COLO829 (cell line): ENCODE results near the gene ST8SIA3.

Experiments
- DNase-seq: peaks from one replicate; pipeline ENCODE4 v3.0.0; 2012; ENCODE audit warnings: low spot score

ST8SIA3 gene, protein sequence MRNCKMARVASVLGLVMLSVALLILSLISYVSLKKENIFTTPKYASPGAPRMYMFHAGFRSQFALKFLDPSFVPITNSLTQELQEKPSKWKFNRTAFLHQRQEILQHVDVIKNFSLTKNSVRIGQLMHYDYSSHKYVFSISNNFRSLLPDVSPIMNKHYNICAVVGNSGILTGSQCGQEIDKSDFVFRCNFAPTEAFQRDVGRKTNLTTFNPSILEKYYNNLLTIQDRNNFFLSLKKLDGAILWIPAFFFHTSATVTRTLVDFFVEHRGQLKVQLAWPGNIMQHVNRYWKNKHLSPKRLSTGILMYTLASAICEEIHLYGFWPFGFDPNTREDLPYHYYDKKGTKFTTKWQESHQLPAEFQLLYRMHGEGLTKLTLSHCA

GRCh38 chr18:57352271-57352701, at the start of gene ST8SIA3:
TSS of gene ST8SIA3 (plus strand) at chr18:57352557. CDS start at chr18:57352847, 290 bp downstream.
- no peak for DNase-seq

- no peak for DNase-seq
Measured at GRCh38 chr18:57311472-57311871, 40.9 kb upstream of the ST8SIA3 start.

GRCh38 chr18:57312346-57313144, 39.8 kb upstream of the ST8SIA3 start:
- DNase-seq = no peak

- no peak for DNase-seq
Measured at GRCh38 chr18:57320603-57321002, 31.8 kb upstream of the ST8SIA3 start.

GRCh38 chr18:57325491-57326166, 26.7 kb upstream of the ST8SIA3 start:
- DNase-seq = no peak

DNA sequence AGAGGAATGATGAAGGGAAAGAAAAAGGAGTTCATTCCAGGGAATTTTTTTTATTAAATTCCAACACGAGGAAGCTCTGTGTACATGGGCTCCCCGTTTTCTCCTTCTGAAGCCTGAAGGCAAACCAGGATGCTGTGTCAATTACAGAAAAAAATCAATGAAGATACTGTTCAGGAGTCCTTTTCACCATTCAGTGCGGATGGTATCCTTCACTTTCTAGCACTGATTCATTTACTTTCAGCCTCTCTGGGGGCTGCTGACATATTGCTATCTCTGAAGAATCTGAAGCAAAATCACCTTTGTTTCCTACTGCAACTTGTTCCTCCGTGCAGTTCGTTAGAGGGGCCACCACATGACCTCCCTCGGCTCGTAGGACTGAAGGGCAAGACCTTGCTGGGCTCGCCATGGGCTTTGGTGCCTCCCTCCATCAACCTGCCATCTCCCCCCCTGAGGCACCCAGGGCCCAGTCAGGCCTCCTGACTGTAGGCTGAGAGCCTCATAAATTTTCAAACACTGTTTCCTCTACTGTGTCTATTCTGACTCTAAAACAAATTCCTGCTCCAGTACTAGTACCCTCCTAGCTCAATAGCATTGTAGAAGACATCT, 25.5 kb upstream of the ST8SIA3 start:
- DNase-seq = no peak

- DNase-seq = no peak
Measured at GRCh38 chr18:57328665-57329064, 23.7 kb upstream of the ST8SIA3 start.

DNA sequence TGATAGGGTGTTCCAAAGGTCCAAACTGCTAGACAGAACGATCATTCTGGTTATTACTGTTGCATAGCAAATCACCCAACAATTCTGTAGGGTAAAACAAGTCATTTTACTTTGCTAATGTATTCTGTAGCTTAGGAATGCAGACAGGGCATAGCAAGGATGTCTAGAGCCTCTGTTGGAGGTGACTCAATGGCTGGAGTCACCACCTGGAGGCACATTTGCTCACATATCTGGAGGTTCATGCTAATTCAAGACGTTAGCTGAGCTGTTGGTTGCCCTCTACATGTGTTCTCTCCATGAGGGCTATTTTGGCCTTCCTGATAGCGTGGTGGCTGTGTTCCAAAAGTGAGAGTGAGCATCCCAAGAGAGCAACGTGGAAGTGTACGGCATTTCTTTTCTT, 22.5 kb upstream of the ST8SIA3 start:
- DNase-seq = no peak

DNA sequence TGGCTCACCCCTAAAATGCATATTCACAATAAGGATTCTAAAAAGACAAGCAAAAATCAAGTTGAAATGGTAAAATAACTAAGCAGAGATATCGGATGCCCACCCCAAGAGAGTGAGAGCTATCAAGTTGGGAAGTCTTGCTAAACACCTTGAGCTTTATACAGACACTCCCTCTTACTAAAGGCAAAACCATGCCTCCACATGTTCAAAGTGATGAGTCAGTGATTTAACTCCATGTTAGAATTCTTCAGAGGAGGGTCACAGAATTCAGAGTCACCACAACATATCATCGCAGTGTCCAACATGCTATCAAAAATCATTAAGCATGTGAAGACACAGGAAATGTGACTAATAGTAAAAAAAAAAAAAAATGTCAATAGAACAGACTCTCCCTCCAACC, 20.6 kb upstream of the ST8SIA3 start:
- DNase-seq = no peak

GRCh38 chr18:57333940-57334339, 18.4 kb upstream of the ST8SIA3 start:
- no peak for DNase-seq

GRCh38 chr18:57334383-57334782, 18.0 kb upstream of the ST8SIA3 start:
- no peak for DNase-seq

DNA sequence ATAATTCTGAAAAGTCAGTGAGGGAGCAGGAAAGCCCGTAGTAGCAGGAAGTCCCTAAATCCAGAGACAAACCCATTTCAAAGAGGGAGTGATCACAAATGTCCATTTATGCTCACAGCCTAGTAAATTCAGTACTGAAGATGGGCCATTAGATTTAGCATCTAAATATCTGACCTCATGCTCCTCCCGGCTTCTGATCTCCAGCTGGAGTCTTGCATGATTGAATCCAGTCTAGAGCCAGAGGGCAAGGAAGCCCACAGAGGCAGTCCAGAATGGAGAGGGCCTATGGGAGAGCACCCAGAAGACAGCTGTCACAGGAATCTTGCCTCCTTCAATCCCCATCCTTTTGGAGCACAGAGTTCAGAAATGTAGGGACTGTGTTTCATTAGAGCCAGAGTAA, 16.0 kb upstream of the ST8SIA3 start:
- no peak for DNase-seq

DNA sequence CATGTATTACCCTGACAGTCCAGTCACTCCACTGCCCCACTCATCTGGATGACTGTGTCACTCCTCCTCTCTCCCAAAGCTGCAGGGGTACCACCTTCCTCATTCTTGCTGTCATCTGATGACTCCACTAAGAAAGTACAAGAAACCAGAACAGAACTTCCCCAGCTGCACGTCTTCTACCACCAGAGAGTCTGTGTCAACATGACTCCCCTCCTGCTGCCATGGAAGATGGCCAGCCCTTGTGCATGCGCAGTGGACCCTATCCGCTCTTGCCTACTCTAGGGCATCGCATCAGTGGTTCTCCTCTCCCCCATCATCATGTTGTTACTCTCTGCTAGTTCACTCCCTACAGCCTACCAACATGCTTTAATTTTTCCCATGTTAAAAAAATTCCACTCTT, 14.5 kb upstream of the ST8SIA3 start:
- no peak for DNase-seq

GRCh38 chr18:57343833-57344232, 8.5 kb upstream of the ST8SIA3 start:
- DNase-seq = no peak

DNA sequence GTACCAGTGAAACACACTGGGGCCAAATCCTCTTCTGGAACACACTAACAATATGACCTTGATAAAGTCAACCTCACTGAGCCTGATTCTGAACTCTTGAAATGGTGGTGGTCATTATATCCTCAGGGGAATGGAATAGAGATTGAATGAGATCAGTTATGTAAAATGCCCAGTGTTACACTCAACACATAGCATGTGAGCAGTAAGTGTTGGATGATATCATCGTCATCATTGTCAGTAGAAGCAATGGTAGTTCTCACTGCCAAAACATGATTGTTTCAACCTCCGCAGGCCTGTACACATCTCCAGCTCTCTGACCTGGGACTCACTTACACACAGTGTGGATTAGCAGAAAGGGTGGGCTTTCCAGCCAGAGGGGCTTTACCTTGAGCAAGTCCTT, 5.5 kb upstream of the ST8SIA3 start:
- DNase-seq = no peak

DNA sequence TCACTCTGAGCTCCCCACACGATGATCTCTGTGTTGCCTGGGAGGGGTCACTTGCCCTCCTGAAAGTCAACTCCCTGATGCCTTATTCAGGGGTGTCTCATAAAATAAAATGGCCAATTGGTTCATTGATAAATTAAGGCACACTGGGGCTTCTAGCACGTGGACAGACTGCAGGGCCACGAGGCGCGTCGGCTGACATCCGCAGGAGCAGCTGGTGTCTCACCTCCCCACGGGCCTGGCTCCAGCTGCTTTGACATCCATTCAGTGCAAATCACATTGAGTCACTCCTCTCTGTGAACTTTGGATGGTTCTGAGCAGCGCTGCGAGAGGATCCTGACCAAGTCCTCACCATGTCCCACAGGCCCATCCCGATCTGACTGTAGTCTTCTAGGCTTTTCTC, 4.6 kb upstream of the ST8SIA3 start:
- no peak for DNase-seq

DNA sequence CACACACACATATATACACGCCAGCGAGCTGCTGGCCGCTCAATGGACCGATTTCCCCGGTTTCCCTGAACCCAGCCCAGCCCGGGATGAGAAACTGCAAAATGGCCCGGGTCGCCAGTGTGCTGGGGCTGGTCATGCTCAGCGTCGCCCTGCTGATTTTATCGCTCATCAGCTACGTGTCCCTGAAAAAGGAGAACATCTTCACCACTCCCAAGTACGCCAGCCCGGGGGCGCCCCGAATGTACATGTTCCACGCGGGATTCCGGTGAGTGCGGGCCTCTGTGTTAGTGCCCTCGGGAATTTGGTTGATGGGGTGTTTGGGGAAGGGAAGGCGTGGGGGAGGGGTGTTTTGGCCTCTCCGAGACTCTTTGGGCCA, 392 bp downstream of the ST8SIA3 start:
- DNase-seq = no peak

GRCh38 chr18:57353137-57353939, 981 bp downstream of the ST8SIA3 start:
- no peak for DNase-seq

DNA sequence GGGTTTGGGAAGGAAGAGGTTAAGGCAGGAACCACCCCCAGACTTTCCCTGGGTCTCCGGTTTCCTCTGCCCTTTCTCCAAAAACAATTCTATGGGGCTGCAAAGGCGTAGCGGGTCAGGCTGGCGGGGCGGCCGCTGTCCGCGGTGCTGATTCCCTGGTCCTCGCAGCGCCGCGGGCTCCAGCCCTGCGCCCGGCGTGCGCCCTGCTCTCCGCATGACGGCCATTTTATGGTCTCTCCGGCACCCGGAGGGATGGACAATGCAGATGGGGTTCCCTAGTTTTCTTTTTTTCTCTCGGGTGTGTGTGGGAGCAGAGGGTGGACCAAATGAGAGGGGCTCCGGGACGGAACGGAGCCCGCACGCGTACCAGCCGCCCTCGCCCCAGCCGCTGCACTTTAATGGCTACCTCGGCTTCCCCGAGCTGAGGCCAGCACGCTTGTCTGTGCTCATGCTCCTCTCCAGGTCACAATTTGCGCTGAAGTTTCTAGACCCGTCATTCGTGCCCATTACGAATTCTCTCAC, 1.6 kb downstream of the ST8SIA3 start:
- DNase-seq = peak; percentile 28

- DNase-seq = no peak
Measured at GRCh38 chr18:57359433-57359832, 7.1 kb downstream of the ST8SIA3 start.

- DNase-seq = no peak
Measured at GRCh38 chr18:57362714-57363113, 10.4 kb downstream of the ST8SIA3 start.
